ENCODE data around the gene DOC2A. TPM values are rescaled to one million over a fixed set of nuclear protein-coding genes. Genes with fewer than 3 reads are reported as not detected.
"Not testable (repeated sequence)": the region's sequence is repeated elsewhere in the genome, so short reads cannot be mapped to it uniquely, and the experiment has no call there.

DOC2A gene
- total RNA-seq, 1 experiment from 2014 or later: 4.1 TPM

- DNase-seq; H3K27me3 ChIP-seq (ENCODE audit: control insufficient read depth, insufficient read depth, low read length); H3K4me3 ChIP-seq (ENCODE audit: insufficient read depth, low read depth, low read length); H3K36me3 ChIP-seq (replicated peaks; ENCODE audit: control insufficient read depth, insufficient read depth, low read length): not testable (repeated sequence)
These were observed 7.1 kb upstream of the DOC2A start for GRCh38 chr16:30017937-30018336.

DNA sequence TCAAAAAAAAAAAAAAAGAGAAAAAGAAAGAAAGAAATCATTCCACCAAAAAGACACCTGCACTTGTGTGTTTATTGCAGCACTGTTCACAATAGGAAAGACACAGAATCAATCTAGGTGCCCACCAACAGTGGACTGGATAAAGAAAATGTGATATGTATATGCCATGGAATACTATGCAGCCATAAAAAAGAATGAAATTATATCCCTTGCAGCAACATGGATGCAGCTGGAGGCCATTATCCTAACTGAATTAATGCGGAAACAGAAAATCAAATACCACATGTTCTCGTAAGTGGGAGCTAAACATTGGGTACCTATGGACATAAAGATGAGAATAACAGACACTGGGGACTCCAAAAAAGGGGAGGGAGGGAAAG, 6.4 kb upstream of the DOC2A start:
- H3K4me3 ChIP-seq (ENCODE audit: insufficient read depth, low read depth, low read length): no peak overlapping the region
- no peaks in the 10 kb centered on the region for H3K36me3 ChIP-seq (replicated peaks; ENCODE audit: control insufficient read depth, insufficient read depth, low read length)
- peaks cover 5% of the 10 kb centered on the region for H3K27me3 ChIP-seq (ENCODE audit: control insufficient read depth, insufficient read depth, low read length)
- DNase-seq: no peak

DNA sequence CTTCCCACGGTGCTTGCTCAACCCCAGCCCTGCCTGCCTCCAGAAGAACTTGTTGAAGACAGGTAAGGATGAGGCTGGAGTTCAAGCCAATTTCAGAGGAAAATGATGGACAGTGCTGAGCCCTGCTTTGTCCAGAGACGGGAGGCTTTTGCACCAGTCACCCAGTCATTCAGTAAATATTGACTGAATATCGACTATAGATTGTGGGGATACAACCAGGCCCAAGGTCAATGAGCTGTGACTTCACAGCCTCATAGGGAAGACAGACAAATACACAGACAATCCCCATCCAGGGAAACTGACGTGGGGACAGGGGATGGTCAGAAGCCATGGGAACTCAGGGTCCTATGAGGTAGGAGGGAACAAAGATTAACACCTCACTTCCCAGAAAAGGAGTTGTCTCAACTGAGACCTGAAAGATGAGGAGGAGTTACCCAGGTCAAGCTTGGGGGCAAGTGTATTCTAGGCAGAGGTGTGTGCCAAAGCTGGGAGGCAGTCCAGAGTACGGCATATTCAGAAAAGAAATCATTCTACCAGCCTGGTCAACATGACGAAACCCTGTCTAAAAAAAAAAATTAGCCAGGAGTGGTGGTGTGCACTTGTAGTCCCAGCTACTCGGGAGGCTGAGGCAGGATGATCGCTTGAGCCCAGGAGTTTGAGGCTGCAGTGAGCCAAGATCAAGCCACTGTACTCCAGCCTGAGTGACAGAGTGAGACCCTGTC, 5.9 kb upstream of the DOC2A start:
- DNase-seq: no peak
- Histone ChIP-seq H3K4me3 (ENCODE audit: insufficient read depth, low read depth, low read length) (no peak overlapping the region), H3K27me3 (ENCODE audit: control insufficient read depth, insufficient read depth, low read length) (peaks cover 11% of the 10 kb centered on the region), H3K36me3 (replicated peaks; ENCODE audit: control insufficient read depth, insufficient read depth, low read length) (no peaks in the 10 kb centered on the region)

GRCh38 chr16:30015450-30015849, 4.6 kb upstream of the DOC2A start:
- not testable (repeated sequence) for H3K4me3 ChIP-seq (ENCODE audit: insufficient read depth, low read depth, low read length); H3K36me3 ChIP-seq (replicated peaks; ENCODE audit: control insufficient read depth, insufficient read depth, low read length); DNase-seq
- peaks cover 21% of the 10 kb centered on the region for H3K27me3 ChIP-seq (ENCODE audit: control insufficient read depth, insufficient read depth, low read length)

GRCh38 chr16:30012598-30012997, 1.8 kb upstream of the DOC2A start:
- DNase-seq: peak; percentile 9
- H3K4me3 ChIP-seq (ENCODE audit: insufficient read depth, low read depth, low read length); H3K36me3 ChIP-seq (replicated peaks; ENCODE audit: control insufficient read depth, insufficient read depth, low read length): not testable (repeated sequence)
- H3K27me3 ChIP-seq (ENCODE audit: control insufficient read depth, insufficient read depth, low read length): peaks cover 34% of the 10 kb centered on the region

- no peaks in the 10 kb centered on the region for H3K36me3 ChIP-seq (replicated peaks; ENCODE audit: control insufficient read depth, insufficient read depth, low read length)
- H3K4me3 ChIP-seq (ENCODE audit: insufficient read depth, low read depth, low read length): peak overlapping the region; percentile 83
- peaks cover 34% of the 10 kb centered on the region for H3K27me3 ChIP-seq (ENCODE audit: control insufficient read depth, insufficient read depth, low read length)
- peak; percentile 75 for DNase-seq
These were observed 1.1 kb upstream of the DOC2A start for GRCh38 chr16:30011714-30012504.

DNA sequence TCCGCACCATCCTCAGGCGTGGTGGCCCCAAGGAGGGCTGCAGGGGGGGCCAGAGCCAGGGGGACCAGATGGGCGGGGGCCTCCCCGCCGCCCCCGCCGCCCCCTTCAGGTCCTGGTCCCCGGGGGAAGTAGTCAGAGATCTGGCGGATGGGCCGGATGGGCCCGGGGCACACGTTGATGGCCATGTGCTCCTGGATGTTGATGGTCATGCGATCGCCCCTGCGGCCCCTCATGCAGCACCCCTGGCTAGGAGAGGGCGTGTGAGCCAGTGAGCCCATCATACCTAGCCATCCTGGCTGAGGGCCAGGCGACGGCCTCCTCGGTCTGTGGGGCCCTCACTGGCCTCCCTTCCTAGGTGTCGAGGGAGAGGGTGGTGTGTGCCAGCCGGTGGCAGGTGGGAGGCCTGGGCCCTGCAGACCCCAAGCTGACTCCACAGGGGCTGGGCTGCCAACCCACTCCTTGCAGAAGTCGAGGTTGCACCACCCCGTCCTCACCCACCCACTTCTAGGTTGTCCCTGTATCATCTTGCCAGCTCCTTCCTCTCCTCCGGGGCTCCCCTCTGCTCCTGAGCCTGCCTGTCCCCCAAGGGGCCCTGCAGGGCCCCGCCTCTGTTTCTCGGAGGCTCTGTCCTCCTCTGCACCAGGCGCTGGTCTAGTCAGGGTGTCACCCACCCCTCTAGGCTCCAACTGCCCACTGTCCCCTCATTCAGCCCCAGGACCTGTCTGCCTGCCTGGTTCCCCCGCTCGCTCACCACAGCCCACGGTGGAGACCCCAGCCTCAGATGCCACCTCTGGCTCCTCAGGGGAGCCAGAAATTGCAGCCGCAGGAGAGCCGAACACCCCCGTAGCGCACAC, 610 bp downstream of the DOC2A start:
- H3K4me3 ChIP-seq (ENCODE audit: insufficient read depth, low read depth, low read length): peak overlapping the region; percentile 83
- peak; percentile 83 for DNase-seq

GRCh38 chr16:30009085-30009862, 1.6 kb downstream of the DOC2A start:
- DNase-seq: peak; percentile 79
- no peak overlapping the region for H3K4me3 ChIP-seq (ENCODE audit: insufficient read depth, low read depth, low read length)
- no peaks in the 10 kb centered on the region for H3K36me3 ChIP-seq (replicated peaks; ENCODE audit: control insufficient read depth, insufficient read depth, low read length)
- peaks cover 34% of the 10 kb centered on the region for H3K27me3 ChIP-seq (ENCODE audit: control insufficient read depth, insufficient read depth, low read length)

More for the DNA sequence above, 610 bp downstream of the DOC2A start:
- Histone ChIP-seq H3K27me3 (ENCODE audit: control insufficient read depth, insufficient read depth, low read length) (peaks cover 34% of the 10 kb centered on the region), H3K36me3 (replicated peaks; ENCODE audit: control insufficient read depth, insufficient read depth, low read length) (no peaks in the 10 kb centered on the region)

DNA sequence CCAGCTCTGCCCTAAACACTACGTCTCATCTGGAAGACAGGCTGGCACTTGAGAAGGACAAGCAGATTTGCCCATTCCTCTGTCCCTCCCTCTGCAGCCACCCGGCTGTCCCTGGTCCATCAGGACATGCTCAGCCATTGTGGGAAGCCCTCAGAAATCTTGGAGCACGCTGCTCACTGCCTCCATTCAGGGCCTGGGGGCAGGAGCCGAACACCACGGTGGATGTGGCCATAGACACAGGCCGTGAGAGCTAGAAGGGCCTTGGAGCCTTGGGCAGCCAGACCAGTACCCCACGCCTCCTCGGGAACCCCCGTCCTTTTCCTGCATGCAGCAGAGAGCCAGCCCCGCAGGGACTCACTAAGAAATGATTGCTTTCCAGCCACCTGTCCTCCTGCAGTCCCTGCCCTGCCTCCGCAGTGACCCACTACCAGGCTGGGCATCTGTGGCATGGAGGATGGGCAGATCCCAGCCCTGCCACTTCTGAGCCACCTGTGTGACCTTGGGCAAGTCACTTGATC, 3.4 kb downstream of the DOC2A start:
- no peak for DNase-seq
- peaks cover 31% of the 10 kb centered on the region for H3K27me3 ChIP-seq (ENCODE audit: control insufficient read depth, insufficient read depth, low read length)
- H3K4me3 ChIP-seq (ENCODE audit: insufficient read depth, low read depth, low read length): no peak overlapping the region
- H3K36me3 ChIP-seq (replicated peaks; ENCODE audit: control insufficient read depth, insufficient read depth, low read length): peaks cover 2% of the 10 kb centered on the region

GRCh38 chr16:30006659-30007377, 4.0 kb downstream of the DOC2A start:
- no peak overlapping the region for H3K4me3 ChIP-seq (ENCODE audit: insufficient read depth, low read depth, low read length)
- H3K36me3 ChIP-seq (replicated peaks; ENCODE audit: control insufficient read depth, insufficient read depth, low read length): peaks cover 2% of the 10 kb centered on the region
- no peak for DNase-seq
- H3K27me3 ChIP-seq (ENCODE audit: control insufficient read depth, insufficient read depth, low read length): peaks cover 24% of the 10 kb centered on the region

DNA sequence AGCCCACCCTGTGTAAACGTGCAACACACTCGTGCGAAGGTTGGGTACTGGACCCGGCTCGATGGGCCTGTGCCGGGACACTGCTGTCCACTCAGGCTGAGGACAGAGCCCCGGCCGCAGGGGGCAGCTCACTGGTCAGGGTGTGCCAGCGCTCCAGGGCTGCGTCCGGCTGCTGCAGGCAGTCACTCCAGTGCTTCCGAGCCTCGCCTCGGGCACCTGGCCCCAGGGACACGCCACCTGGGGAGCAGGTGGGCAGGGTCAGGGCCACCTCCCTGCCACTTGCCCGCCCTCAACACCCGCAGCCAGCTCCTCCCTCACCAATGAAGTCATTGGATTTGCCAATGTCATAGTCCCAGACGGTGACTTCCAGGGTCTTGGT, 4.7 kb downstream of the DOC2A start:
- H3K27me3 ChIP-seq (ENCODE audit: control insufficient read depth, insufficient read depth, low read length): peaks cover 18% of the 10 kb centered on the region
- peaks cover 2% of the 10 kb centered on the region for H3K36me3 ChIP-seq (replicated peaks; ENCODE audit: control insufficient read depth, insufficient read depth, low read length)
- no peak overlapping the region for H3K4me3 ChIP-seq (ENCODE audit: insufficient read depth, low read depth, low read length)
- peak; percentile 62 for DNase-seq

DNA sequence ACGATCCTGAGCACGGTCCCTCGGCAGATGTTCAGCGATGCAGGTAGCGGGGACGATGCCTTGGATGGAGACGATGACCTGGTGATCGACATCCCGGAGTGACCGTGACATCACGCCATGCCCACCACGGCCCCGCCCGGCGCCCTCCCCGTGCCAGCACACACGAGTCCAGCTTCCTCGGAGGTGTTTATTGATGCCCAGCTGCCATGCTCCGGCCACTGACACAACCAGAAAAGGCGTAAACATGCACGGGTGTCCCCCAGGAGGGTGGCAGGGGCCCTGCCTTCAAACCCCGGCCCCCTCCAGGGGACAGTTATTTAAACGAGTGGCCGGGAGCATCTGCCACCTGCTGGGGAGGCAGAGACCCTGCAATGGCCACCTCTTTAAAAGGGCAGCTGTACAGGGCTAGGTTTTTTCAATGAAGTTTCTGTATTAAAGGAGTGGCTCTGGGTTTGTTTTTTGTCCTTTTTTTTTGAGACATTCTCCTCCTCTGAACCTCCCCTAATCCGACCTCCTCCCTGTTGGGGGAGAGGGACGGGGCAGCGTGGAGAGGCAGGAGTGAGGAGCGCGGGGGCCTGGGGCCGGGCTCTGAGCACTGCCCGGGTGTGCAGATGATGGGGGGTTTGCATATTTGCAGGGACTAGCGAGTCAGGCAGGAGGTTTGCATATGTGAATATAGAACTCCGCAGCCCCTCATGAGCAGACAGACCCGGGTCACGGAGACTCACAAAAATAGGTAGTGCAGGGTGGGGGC, 5.3 kb downstream of the DOC2A start:
- no peak overlapping the region for H3K4me3 ChIP-seq (ENCODE audit: insufficient read depth, low read depth, low read length)
- H3K36me3 ChIP-seq (replicated peaks; ENCODE audit: control insufficient read depth, insufficient read depth, low read length): peaks cover 2% of the 10 kb centered on the region
- peak; percentile 94 for DNase-seq
- H3K27me3 ChIP-seq (ENCODE audit: control insufficient read depth, insufficient read depth, low read length): peaks cover 13% of the 10 kb centered on the region

DNA sequence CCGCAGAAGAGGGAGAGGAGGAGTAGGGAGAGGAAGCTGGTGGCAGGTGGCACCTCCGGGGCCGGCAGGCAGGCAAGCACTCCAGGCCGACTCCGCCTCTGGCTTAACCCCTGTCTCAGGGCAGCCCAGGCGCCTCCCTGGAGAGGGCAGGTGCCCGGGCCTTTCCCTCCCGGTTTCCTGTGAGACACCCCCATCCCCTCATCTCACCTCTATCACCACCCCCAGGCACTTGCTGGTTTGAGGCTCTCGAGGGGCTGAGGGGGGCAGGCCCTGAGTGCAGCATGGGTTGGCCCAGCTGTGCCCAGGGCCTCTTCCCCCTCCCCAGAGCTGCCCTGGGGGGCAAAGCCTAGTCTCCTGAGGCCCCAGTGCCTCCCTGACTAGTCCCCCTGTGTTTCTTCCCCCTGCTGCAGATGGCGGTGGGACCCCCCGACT, 6.0 kb downstream of the DOC2A start:
- Histone ChIP-seq H3K36me3 (replicated peaks; ENCODE audit: control insufficient read depth, insufficient read depth, low read length) (peaks cover 2% of the 10 kb centered on the region), H3K4me3 (ENCODE audit: insufficient read depth, low read depth, low read length) (no peak overlapping the region), H3K27me3 (ENCODE audit: control insufficient read depth, insufficient read depth, low read length) (peaks cover 6% of the 10 kb centered on the region)
- peak; percentile 80 for DNase-seq
